ENCODE data around the gene NR3C1. TPM values are rescaled to one million over a fixed set of nuclear protein-coding genes. Genes with fewer than 3 reads are reported as not detected.

Gene NR3C1
- polyA plus RNA-seq, 1 donor from 2014 or later: 2.3 TPM

DNA sequence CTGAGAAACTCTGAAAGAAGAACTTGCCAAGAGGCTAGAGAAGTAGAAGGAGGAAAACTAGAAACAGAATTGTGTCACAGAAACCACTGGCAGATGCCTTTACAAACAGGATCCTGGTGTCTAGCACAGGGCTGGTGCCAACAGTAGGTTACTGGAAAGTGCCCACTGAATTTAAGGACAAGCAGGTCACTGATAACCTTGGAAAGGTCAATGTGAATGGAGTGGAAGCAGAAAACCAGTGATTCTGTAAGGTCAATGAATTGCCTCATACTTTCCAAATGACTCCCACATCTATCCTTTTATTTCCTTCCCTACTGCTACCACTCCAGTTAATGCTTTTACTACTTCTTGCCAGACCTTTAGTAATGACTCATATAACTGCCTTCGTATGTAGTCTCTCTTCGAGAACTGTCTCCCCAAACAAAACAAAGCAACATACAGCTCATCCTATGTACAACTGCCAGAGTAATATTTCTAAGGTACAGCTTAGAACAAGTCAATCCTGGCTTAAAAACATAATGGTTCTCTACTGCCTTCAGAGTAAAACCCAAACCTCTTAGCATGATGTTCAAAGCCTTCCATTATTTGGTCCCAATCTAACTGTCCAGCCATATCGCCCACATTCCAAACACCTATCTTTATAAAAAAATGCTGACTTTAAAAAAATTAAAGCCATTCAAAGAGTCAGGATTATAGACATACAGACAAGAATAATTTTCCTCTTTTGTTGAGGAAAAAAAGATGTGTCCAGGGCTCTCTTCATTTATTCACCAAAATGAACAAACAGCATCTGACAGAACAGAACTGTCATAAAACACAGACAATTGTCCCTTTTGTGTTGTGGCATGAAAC lies 52.5 kb downstream of the NR3C1 start:
- Histone ChIP-seq H4K20me1 (ENCODE audit: insufficient read depth) (no peaks in the 10 kb centered on the region), H3K27me3 (ENCODE audit: insufficient read depth, low read depth, low read length) (no peaks in the 10 kb centered on the region), H3K27ac (ENCODE audit: low read length) (no peak overlapping the region), H3K79me2 (replicated peaks; ENCODE audit: insufficient read depth, low read length) (no peaks in the 10 kb centered on the region), H3K9me3 (ENCODE audit: low read length) (no peaks in the 10 kb centered on the region), H3K9me2 (ENCODE audit: insufficient read depth, low read length) (no peaks in the 10 kb centered on the region), H2AFZ (ENCODE audit: low read depth, low read length) (no peak overlapping the region), H3K36me3 (ENCODE audit: insufficient read depth, low read length) (no peaks in the 10 kb centered on the region), H3F3A (ENCODE audit: insufficient read depth, low read length, poor library complexity, severe bottlenecking) (no peaks in the 10 kb centered on the region), H3K4me3 (ENCODE audit: low read length) (no peak overlapping the region), H3K9ac (ENCODE audit: low read length) (no peak overlapping the region), H3K4me2 (ENCODE audit: low read length) (no peak overlapping the region)
- TF ChIP-seq POLR2AphosphoS5 (IDR thresholded peaks at IDR 0.05): no peak
- TF ChIP-seq, protein P1, sequence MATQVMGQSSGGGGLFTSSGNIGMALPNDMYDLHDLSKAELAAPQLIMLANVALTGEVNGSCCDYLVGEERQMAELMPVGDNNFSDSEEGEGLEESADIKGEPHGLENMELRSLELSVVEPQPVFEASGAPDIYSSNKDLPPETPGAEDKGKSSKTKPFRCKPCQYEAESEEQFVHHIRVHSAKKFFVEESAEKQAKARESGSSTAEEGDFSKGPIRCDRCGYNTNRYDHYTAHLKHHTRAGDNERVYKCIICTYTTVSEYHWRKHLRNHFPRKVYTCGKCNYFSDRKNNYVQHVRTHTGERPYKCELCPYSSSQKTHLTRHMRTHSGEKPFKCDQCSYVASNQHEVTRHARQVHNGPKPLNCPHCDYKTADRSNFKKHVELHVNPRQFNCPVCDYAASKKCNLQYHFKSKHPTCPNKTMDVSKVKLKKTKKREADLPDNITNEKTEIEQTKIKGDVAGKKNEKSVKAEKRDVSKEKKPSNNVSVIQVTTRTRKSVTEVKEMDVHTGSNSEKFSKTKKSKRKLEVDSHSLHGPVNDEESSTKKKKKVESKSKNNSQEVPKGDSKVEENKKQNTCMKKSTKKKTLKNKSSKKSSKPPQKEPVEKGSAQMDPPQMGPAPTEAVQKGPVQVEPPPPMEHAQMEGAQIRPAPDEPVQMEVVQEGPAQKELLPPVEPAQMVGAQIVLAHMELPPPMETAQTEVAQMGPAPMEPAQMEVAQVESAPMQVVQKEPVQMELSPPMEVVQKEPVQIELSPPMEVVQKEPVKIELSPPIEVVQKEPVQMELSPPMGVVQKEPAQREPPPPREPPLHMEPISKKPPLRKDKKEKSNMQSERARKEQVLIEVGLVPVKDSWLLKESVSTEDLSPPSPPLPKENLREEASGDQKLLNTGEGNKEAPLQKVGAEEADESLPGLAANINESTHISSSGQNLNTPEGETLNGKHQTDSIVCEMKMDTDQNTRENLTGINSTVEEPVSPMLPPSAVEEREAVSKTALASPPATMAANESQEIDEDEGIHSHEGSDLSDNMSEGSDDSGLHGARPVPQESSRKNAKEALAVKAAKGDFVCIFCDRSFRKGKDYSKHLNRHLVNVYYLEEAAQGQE (IDR thresholded peaks at IDR 0.05; ENCODE audit: borderline replicate concordance): no peak
- no peak for TF ChIP-seq EP300 (conservative IDR thresholded peaks at IDR 0.05; ENCODE audit: poor library complexity, severe bottlenecking)
- no peak for TF ChIP-seq TAF1 (IDR thresholded peaks at IDR 0.05; ENCODE audit: low read depth)

DNA sequence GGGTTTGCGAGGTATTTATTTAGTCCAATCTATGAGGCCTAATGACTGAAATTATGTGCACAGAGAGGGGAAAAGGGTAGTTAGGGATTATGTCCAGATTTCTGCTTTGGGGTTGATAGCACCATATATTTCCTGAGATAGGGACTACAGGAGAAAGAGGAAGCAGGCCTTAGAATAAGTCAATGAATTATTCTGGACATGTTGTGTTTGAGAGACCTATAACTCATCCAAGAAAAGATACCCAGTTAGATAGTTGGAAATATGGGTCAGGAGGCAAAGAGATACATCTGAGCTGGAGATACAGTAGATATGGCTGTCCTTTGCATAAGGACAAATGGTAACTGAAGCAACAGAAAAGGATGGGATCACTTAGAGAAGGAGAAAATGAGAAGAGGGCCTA lies 53.1 kb downstream of the NR3C1 start:
- Histone ChIP-seq H3K36me3 (ENCODE audit: insufficient read depth, low read length) (no peaks in the 10 kb centered on the region), H4K20me1 (ENCODE audit: insufficient read depth) (no peaks in the 10 kb centered on the region), H3K9ac (ENCODE audit: low read length) (no peak overlapping the region), H3K79me2 (replicated peaks; ENCODE audit: insufficient read depth, low read length) (no peaks in the 10 kb centered on the region), H3K9me2 (ENCODE audit: insufficient read depth, low read length) (no peaks in the 10 kb centered on the region), H3F3A (ENCODE audit: insufficient read depth, low read length, poor library complexity, severe bottlenecking) (no peaks in the 10 kb centered on the region), H3K27ac (ENCODE audit: low read length) (no peak overlapping the region), H3K4me3 (ENCODE audit: low read length) (no peak overlapping the region), H3K4me2 (ENCODE audit: low read length) (no peak overlapping the region), H2AFZ (ENCODE audit: low read depth, low read length) (no peak overlapping the region), H3K27me3 (ENCODE audit: insufficient read depth, low read depth, low read length) (no peaks in the 10 kb centered on the region), H3K9me3 (ENCODE audit: low read length) (no peaks in the 10 kb centered on the region)
- TF ChIP-seq EP300 (conservative IDR thresholded peaks at IDR 0.05; ENCODE audit: poor library complexity, severe bottlenecking) (no peak), TAF1 (IDR thresholded peaks at IDR 0.05; ENCODE audit: low read depth) (no peak), POLR2AphosphoS5 (IDR thresholded peaks at IDR 0.05) (no peak)
- TF ChIP-seq, protein P1 (IDR thresholded peaks at IDR 0.05; ENCODE audit: borderline replicate concordance): no peak

DNA sequence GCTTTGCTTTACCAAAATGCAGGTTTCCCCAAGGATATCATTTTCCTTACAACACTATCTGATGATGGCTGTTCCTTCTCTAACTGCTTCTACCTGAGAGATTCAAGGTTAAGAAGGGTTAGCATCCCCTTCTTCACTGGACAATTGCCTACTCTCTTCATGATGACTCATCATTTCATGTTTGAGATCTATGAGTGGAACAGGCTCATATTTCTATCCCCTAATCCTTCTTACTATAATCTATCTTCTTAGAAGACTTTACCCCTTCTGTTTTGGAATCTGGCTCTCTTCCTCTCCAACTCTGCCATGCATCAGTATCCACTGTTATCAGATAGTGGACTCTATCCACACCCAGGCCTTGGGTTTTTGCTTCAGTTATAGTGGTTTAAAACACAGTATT lies 54.3 kb downstream of the NR3C1 start:
- H3K27ac ChIP-seq (ENCODE audit: low read length): no peak overlapping the region
- no peaks in the 10 kb centered on the region for H3K79me2 ChIP-seq (replicated peaks; ENCODE audit: insufficient read depth, low read length)
- no peaks in the 10 kb centered on the region for H4K20me1 ChIP-seq (ENCODE audit: insufficient read depth)
- no peaks in the 10 kb centered on the region for H3K9me2 ChIP-seq (ENCODE audit: insufficient read depth, low read length)
- H3K4me3 ChIP-seq (ENCODE audit: low read length): no peak overlapping the region
- H3K4me2 ChIP-seq (ENCODE audit: low read length): no peak overlapping the region
- H3K36me3 ChIP-seq (ENCODE audit: insufficient read depth, low read length): no peaks in the 10 kb centered on the region
- H3F3A ChIP-seq (ENCODE audit: insufficient read depth, low read length, poor library complexity, severe bottlenecking): no peaks in the 10 kb centered on the region
- H3K9ac ChIP-seq (ENCODE audit: low read length): no peak overlapping the region
- TF ChIP-seq POLR2AphosphoS5 (IDR thresholded peaks at IDR 0.05) (no peak), TAF1 (IDR thresholded peaks at IDR 0.05; ENCODE audit: low read depth) (no peak), MXI1 (conservative IDR thresholded peaks at IDR 0.05; ENCODE audit: poor library complexity, severe bottlenecking) (no peak), EZH2 (IDR thresholded peaks at IDR 0.05; ENCODE audit: borderline replicate concordance, insufficient read depth, low read length, poor library complexity, severe bottlenecking) (no peak), EP300 (conservative IDR thresholded peaks at IDR 0.05; ENCODE audit: poor library complexity, severe bottlenecking) (no peak)
- H3K9me3 ChIP-seq (ENCODE audit: low read length): no peaks in the 10 kb centered on the region
- H3K27me3 ChIP-seq (ENCODE audit: insufficient read depth, low read depth, low read length): no peaks in the 10 kb centered on the region
- no peak overlapping the region for H2AFZ ChIP-seq (ENCODE audit: low read depth, low read length)

Data from neural cell (in vitro differentiated cells).